DND-41 (cell line): ENCODE data around the gene CCDC137.

ENCODE experiments used
- EZH2 ChIP-seq: IDR thresholded peaks from 3 replicates; pipeline ENCODE4 v1.6.1; 2012; ENCODE audit warnings: borderline replicate concordance, low read depth, mild to moderate bottlenecking, moderate library complexity, low read length, inconsistent platforms; ENCODE audit not compliant: severe bottlenecking
- TF ChIP-seq, protein P1 (sequence below): IDR thresholded peaks from 2 replicates; pipeline ENCODE4 v1.5.1; 2012; ENCODE audit warnings: borderline replicate concordance, low read length, moderate library complexity, mild to moderate bottlenecking; ENCODE audit not compliant: poor library complexity, severe bottlenecking; ENCODE audit errors: extremely low read depth

GRCh38 chr17:81635431-81635830 lies 31.1 kb upstream of the CCDC137 start:
- TF ChIP-seq, protein P1, sequence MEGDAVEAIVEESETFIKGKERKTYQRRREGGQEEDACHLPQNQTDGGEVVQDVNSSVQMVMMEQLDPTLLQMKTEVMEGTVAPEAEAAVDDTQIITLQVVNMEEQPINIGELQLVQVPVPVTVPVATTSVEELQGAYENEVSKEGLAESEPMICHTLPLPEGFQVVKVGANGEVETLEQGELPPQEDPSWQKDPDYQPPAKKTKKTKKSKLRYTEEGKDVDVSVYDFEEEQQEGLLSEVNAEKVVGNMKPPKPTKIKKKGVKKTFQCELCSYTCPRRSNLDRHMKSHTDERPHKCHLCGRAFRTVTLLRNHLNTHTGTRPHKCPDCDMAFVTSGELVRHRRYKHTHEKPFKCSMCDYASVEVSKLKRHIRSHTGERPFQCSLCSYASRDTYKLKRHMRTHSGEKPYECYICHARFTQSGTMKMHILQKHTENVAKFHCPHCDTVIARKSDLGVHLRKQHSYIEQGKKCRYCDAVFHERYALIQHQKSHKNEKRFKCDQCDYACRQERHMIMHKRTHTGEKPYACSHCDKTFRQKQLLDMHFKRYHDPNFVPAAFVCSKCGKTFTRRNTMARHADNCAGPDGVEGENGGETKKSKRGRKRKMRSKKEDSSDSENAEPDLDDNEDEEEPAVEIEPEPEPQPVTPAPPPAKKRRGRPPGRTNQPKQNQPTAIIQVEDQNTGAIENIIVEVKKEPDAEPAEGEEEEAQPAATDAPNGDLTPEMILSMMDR, result no peak
- no peak for TF ChIP-seq EZH2
